GM18870 (cell line): ENCODE measurements around the gene TGFBR3.
A peak's percentile ranks its signal among the peaks of the same experiment; 100 is the strongest.
"Not testable (repeated sequence)": the region's sequence is repeated elsewhere in the genome, so short reads cannot be mapped to it uniquely, and the experiment has no call there.

ENCODE experiments used
- ATAC-seq: cut with Tn5 transposase; IDR thresholded peaks from one replicate; pipeline ENCODE4 v1.9.1; 2021; ENCODE audit warnings: moderate library complexity; ENCODE audit not compliant: unreplicated experiment

TGFBR3 gene

GRCh38 chr1:91697861-91698260, 188.1 kb downstream of the TGFBR3 start:
- ATAC-seq = no peak

GRCh38 chr1:91697416-91697815, 188.5 kb downstream of the TGFBR3 start:
- peak; percentile 92 for ATAC-seq

GRCh38 chr1:91696321-91696720, 189.6 kb downstream of the TGFBR3 start:
- no peak for ATAC-seq

- ATAC-seq = no peak
These were observed 192.4 kb downstream of the TGFBR3 start for GRCh38 chr1:91693557-91693956.

- ATAC-seq = no peak
These were observed 194.4 kb downstream of the TGFBR3 start for GRCh38 chr1:91691525-91691924.

- no peak for ATAC-seq
These were observed 196.1 kb downstream of the TGFBR3 start for GRCh38 chr1:91689641-91690481.

- no peak for ATAC-seq
These were observed 198.5 kb downstream of the TGFBR3 start for GRCh38 chr1:91687452-91687851.

- ATAC-seq = no peak
These were observed 200.0 kb downstream of the TGFBR3 start for GRCh38 chr1:91685994-91686393.

- ATAC-seq = no peak
These were observed 201.3 kb downstream of the TGFBR3 start for GRCh38 chr1:91684481-91685196.

GRCh38 chr1:91683598-91683951, 202.4 kb downstream of the TGFBR3 start:
- no peak for ATAC-seq

GRCh38 chr1:91682882-91683597, 202.9 kb downstream of the TGFBR3 start:
- ATAC-seq = no peak

- no peak for ATAC-seq
These were observed 205.3 kb downstream of the TGFBR3 start for GRCh38 chr1:91680556-91681155.

- no peak for ATAC-seq
These were observed 206.5 kb downstream of the TGFBR3 start for GRCh38 chr1:91679446-91679845.

GRCh38 chr1:91676030-91676429, 209.9 kb downstream of the TGFBR3 start:
- ATAC-seq = no peak

- no peak for ATAC-seq
These were observed 211.8 kb downstream of the TGFBR3 start for GRCh38 chr1:91674107-91674506.

- no peak for ATAC-seq
These were observed 212.3 kb downstream of the TGFBR3 start for GRCh38 chr1:91673613-91674012.

- ATAC-seq = no peak
These were observed 213.3 kb downstream of the TGFBR3 start for GRCh38 chr1:91672601-91673161.

- no peak for ATAC-seq
These were observed 215.2 kb downstream of the TGFBR3 start for GRCh38 chr1:91670781-91671180.

GRCh38 chr1:91669584-91670350, 216.2 kb downstream of the TGFBR3 start:
- no peak for ATAC-seq

GRCh38 chr1:91666651-91667050, 219.3 kb downstream of the TGFBR3 start:
- not testable (repeated sequence) for ATAC-seq
